Stimulated activated naive B cell treated with anti-CD40 and anti-IgM and Interleukin-4, amounts not matched to agents 10 μg/mL and 1 μg/mL and 100 μg/mL, for 72 hours (primary cell): ENCODE measurements around the gene CYP4A22.

Source experiments
- ATAC-seq, 2 donors: fragments of 150-1000 bp; cut with Tn5 transposase; replicated peaks; 2 replicates each; pipeline ENCODE4 v1.10.0; 2021; ENCODE audit warnings: moderate library complexity in 1 of 2
- DNase-seq: peaks from one replicate; pipeline ENCODE4 v3.0.0; 2021
- H3K27ac Mint-ChIP-seq: one replicate; pipeline ENCODE4 v1.8.0; 2022; ENCODE audit warnings: mild to moderate bottlenecking, mixed read lengths
- H3K27me3 Mint-ChIP-seq, 2 donors: one replicate each; pipeline ENCODE4 v1.8.0; 2022; ENCODE audit warnings: mixed read lengths in 2 of 2
- H3K36me3 Mint-ChIP-seq, 2 donors: one replicate each; pipeline ENCODE4 v1.8.0; 2022; ENCODE audit warnings: mixed read lengths in 2 of 2, mild to moderate bottlenecking in 1 of 2
- H3K4me1 Mint-ChIP-seq, 2 donors: one replicate each; pipeline ENCODE4 v1.8.0; 2022; ENCODE audit warnings: mixed read lengths in 2 of 2, mild to moderate bottlenecking in 1 of 2
- H3K4me3 Mint-ChIP-seq, 2 donors: one replicate each; pipeline ENCODE4 v1.8.0; 2022; ENCODE audit warnings: mild to moderate bottlenecking in 2 of 2, mixed read lengths in 2 of 2, moderate library complexity in 1 of 2
- H3K9me3 Mint-ChIP-seq, 2 donors: one replicate each; pipeline ENCODE4 v1.8.0; 2022; ENCODE audit warnings: mixed read lengths in 2 of 2, mild to moderate bottlenecking in 1 of 2

Gene CYP4A22

GRCh38 chr1:47175227-47175934 lies 38.1 kb downstream of the CYP4A22 start:
- Mint-ChIP-seq H3K27me3 (peaks cover 37 to 65% of the 10 kb centered on the region in 2 donors), H3K9me3 (peaks cover 0 to 4% of the 10 kb centered on the region in 2 donors), H3K4me1 (peaks cover 13 to 19% of the 10 kb centered on the region in 2 donors), H3K4me3 (no peak overlapping the region), H3K27ac (no peak overlapping the region), H3K36me3 (no peaks in the 10 kb centered on the region)
- ATAC-seq, result peak; percentile 35 to 38
- peak; percentile 27 for DNase-seq

- Mint-ChIP-seq H3K36me3 (no peaks in the 10 kb centered on the region), H3K27ac (no peak overlapping the region), H3K9me3 (peaks cover 0 to under 1% of the 10 kb centered on the region in 2 donors), H3K27me3 (peaks cover 55 to 85% of the 10 kb centered on the region in 2 donors), H3K4me1 (peaks cover 13 to 19% of the 10 kb centered on the region in 2 donors), H3K4me3 (no peak overlapping the region)
- ATAC-seq, result no peak
- DNase-seq, result no peak
These were observed 40.8 kb downstream of the CYP4A22 start for GRCh38 chr1:47178020-47178419.

- H3K36me3 Mint-ChIP-seq, result no peaks in the 10 kb centered on the region
- H3K27me3 Mint-ChIP-seq, result peaks cover 54 to 87% of the 10 kb centered on the region in 2 donors
- peaks cover 13 to 19% of the 10 kb centered on the region in 2 donors for H3K4me1 Mint-ChIP-seq
- H3K4me3 Mint-ChIP-seq, result peak overlapping the region; percentile 79 to 92
- DNase-seq (no peak), ATAC-seq (peak in 1 of 2 donors; percentile 11)
- H3K27ac Mint-ChIP-seq, result peak overlapping the region; percentile 95
- H3K9me3 Mint-ChIP-seq, result no peaks in the 10 kb centered on the region
These were observed 41.4 kb downstream of the CYP4A22 start for GRCh38 chr1:47178654-47179016.

GRCh38 chr1:47179017-47179987 lies 42.1 kb downstream of the CYP4A22 start:
- peaks cover 50 to 85% of the 10 kb centered on the region in 2 donors for H3K27me3 Mint-ChIP-seq
- peaks cover 13 to 19% of the 10 kb centered on the region in 2 donors for H3K4me1 Mint-ChIP-seq
- H3K36me3 Mint-ChIP-seq, result no peaks in the 10 kb centered on the region
- H3K4me3 Mint-ChIP-seq, result peak overlapping the region; percentile 79 to 92
- DNase-seq (peak; percentile 80), ATAC-seq (peak; percentile 94 to 95)
- H3K27ac Mint-ChIP-seq, result peak overlapping the region; percentile 95
- no peaks in the 10 kb centered on the region for H3K9me3 Mint-ChIP-seq

GRCh38 chr1:47179988-47180563 lies 42.8 kb downstream of the CYP4A22 start:
- Mint-ChIP-seq H3K9me3 (no peaks in the 10 kb centered on the region), H3K36me3 (no peaks in the 10 kb centered on the region), H3K4me3 (no peak overlapping the region), H3K4me1 (peaks cover 13 to 16% of the 10 kb centered on the region in 2 donors), H3K27ac (no peak overlapping the region), H3K27me3 (peaks cover 52 to 85% of the 10 kb centered on the region in 2 donors)
- ATAC-seq (no peak), DNase-seq (no peak)

GRCh38 chr1:47180603-47181094 lies 43.4 kb downstream of the CYP4A22 start:
- peaks cover 55 to 85% of the 10 kb centered on the region in 2 donors for H3K27me3 Mint-ChIP-seq
- no peaks in the 10 kb centered on the region for H3K36me3 Mint-ChIP-seq
- H3K4me1 Mint-ChIP-seq, result peaks cover 10 to 11% of the 10 kb centered on the region in 2 donors
- ATAC-seq (no peak), DNase-seq (no peak)
- no peak overlapping the region for H3K4me3 Mint-ChIP-seq
- no peak overlapping the region for H3K27ac Mint-ChIP-seq
- H3K9me3 Mint-ChIP-seq, result no peaks in the 10 kb centered on the region

- no peaks in the 10 kb centered on the region for H3K9me3 Mint-ChIP-seq
- H3K4me3 Mint-ChIP-seq, result no peak overlapping the region
- no peak overlapping the region for H3K27ac Mint-ChIP-seq
- ATAC-seq, result no peak
- no peak for DNase-seq
- peaks cover 56 to 82% of the 10 kb centered on the region in 2 donors for H3K27me3 Mint-ChIP-seq
- peaks cover 10 to 11% of the 10 kb centered on the region in 2 donors for H3K4me1 Mint-ChIP-seq
- H3K36me3 Mint-ChIP-seq, result no peaks in the 10 kb centered on the region
These were observed 44.1 kb downstream of the CYP4A22 start for GRCh38 chr1:47181095-47181954.

- no peak for ATAC-seq
- H3K27ac Mint-ChIP-seq, result no peak overlapping the region
- H3K4me3 Mint-ChIP-seq, result no peak overlapping the region
- no peaks in the 10 kb centered on the region for H3K36me3 Mint-ChIP-seq
- H3K27me3 Mint-ChIP-seq, result peaks cover 63 to 83% of the 10 kb centered on the region in 2 donors
- H3K4me1 Mint-ChIP-seq, result peaks cover 10 to 11% of the 10 kb centered on the region in 2 donors
- H3K9me3 Mint-ChIP-seq, result no peaks in the 10 kb centered on the region
- DNase-seq, result no peak
These were observed 44.9 kb downstream of the CYP4A22 start for GRCh38 chr1:47181955-47182675.

GRCh38 chr1:47182676-47183235 lies 45.5 kb downstream of the CYP4A22 start:
- DNase-seq, result no peak
- peaks cover 64 to 89% of the 10 kb centered on the region in 2 donors for H3K27me3 Mint-ChIP-seq
- H3K4me1 Mint-ChIP-seq, result peaks cover 10 to 11% of the 10 kb centered on the region in 2 donors
- H3K27ac Mint-ChIP-seq, result no peak overlapping the region
- ATAC-seq, result no peak
- no peaks in the 10 kb centered on the region for H3K36me3 Mint-ChIP-seq
- H3K9me3 Mint-ChIP-seq, result no peaks in the 10 kb centered on the region
- H3K4me3 Mint-ChIP-seq, result no peak overlapping the region

GRCh38 chr1:47183308-47184089 lies 46.3 kb downstream of the CYP4A22 start:
- Mint-ChIP-seq H3K9me3 (no peaks in the 10 kb centered on the region), H3K4me1 (peaks cover 10 to 11% of the 10 kb centered on the region in 2 donors), H3K27me3 (peaks cover 59 to 83% of the 10 kb centered on the region in 2 donors), H3K4me3 (no peak overlapping the region), H3K36me3 (no peaks in the 10 kb centered on the region), H3K27ac (no peak overlapping the region)
- no peak for ATAC-seq
- DNase-seq, result no peak

GRCh38 chr1:47184090-47184821 lies 47.0 kb downstream of the CYP4A22 start:
- H3K4me1 Mint-ChIP-seq, result peaks cover 4 to 6% of the 10 kb centered on the region in 2 donors
- ATAC-seq, result no peak

More at GRCh38 chr1:47184090-47184821, 47.0 kb downstream of the CYP4A22 start:
- Mint-ChIP-seq H3K9me3 (no peaks in the 10 kb centered on the region), H3K4me3 (no peak overlapping the region), H3K27ac (no peak overlapping the region), H3K27me3 (peaks cover 52 to 76% of the 10 kb centered on the region in 2 donors), H3K36me3 (no peaks in the 10 kb centered on the region)
- no peak for DNase-seq
